ENCODE data around the gene DDIT3.
A peak's percentile ranks its signal among the peaks of the same experiment; 100 is the strongest.
"Not testable (repeated sequence)": the region's sequence is repeated elsewhere in the genome, so short reads cannot be mapped to it uniquely, and the experiment has no call there.

The DDIT3 gene

DNA sequence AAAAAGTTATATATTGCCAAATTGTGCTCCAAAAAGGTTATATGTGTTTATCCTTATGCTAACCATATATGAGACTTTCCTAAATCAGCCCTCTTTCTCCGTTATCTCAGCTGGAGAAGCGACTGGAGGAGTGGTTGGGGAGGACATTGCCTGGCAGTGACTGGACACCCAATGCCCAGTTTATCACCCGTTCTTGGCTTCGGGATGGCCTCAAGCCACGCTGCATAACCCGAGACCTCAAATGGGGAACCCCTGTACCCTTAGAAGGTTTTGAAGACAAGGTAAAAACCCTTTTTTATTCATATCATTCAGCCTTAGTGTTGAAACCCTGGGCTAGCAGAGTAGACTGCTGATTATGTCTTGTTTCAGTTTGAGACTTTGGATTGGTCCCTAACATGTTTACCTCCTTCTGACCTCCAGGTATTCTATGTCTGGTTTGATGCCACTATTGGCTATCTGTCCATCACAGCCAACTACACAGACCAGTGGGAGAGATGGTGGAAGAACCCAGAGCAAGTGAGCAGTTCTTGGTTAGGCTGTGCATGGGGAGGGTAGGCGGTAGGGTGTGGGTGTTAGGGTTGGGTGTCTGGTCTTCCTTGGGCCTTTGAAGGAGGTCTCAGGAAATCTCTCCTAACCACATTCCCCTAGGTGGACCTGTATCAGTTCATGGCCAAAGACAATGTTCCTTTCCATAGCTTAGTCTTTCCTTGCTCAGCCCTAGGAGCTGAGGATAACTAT, 8.6 kb downstream of the DDIT3 start:
- no peak for DNase-seq

DNA sequence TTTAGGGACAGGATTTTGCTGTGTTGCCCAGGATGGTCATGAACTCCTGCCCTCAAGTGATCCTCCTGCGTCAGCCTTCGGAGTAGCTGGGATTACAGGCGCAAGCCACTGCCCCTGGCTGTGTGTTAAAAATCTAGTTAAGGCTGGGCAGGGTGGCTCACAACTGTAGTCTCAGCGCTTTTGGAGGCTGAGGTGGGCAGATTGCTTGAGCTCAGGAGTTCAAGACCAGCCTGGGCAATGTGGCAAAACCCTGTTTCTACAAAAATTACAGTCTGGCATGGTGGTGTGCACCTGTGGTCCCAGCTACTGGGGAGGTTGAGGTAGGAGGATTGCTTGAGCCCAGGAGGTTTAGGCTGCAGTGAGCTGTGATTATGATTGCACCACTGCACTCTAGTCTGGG, 9.2 kb downstream of the DDIT3 start:
- no peak for DNase-seq

DNA sequence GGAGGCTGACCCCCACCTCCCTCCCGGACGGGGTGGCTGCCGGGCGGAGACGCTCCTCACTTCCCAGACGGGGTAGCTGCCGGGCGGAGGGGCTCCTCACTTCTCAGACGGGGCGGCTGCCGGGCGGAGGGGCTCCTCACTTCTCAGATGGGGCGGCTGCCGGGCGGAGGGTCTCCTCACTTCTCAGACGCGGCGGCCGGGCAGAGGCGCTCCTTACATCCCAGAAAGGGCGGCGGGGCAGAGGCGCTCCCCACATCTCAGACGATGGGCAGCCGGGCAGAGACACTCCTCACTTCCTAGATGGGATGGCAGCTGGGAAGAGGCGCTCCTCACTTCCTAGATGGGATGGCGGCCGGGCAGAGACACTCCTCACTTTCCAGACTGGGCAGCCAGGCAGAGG, 12.5 kb downstream of the DDIT3 start:
- not testable (repeated sequence) for DNase-seq

DNA sequence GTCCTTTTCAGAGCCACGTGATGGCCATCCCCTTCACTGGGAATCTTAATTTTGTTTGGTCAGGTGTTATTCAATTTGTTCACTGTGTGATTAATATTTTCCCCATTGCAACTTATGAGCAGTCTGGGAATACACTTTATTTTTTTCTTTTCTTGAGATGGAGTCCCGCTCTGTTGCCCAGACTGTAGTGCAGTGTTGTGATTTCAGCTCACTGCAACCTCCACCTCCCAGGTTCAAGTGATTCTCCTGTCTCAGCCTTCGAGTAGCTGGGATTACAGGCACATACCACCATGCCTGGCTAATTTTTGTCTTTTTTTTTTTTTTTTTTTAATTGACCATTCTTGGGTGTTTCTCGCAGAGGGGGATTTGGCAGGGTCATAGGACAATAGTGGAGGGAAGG, 13.8 kb downstream of the DDIT3 start:
- DNase-seq = not testable (repeated sequence)

DNA sequence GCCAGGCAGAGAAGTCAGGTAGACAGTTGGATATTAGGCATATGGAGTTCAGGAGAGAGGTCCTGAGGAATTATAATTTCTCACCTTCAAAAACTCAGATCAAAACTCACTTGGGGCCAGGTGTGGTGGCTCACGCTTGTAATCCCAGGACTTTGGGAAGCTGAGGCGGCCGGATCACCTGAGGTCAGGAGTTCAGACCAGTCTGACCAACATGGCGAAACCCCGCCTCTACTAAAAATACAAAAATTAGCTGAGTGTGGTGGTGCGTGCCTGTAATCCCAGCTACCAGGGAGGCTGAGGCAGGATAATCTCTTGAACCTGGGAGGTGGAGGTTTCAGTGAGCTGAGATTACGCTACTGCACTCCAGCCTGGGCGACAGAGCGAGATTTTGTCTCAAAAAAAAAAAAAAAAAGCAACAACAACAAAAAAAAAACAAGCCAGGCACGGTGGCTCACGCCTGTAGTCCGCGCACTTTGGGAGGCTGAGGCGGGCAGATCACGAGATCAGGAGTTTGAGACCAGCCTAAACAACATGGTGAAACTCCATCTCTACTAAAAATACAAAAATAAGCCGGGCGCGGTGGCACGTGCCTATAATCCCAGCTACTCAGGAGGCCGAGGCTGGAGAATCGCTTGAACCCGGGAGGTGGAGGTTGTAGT, 17.9 kb downstream of the DDIT3 start:
- not testable (repeated sequence) for DNase-seq

DNA sequence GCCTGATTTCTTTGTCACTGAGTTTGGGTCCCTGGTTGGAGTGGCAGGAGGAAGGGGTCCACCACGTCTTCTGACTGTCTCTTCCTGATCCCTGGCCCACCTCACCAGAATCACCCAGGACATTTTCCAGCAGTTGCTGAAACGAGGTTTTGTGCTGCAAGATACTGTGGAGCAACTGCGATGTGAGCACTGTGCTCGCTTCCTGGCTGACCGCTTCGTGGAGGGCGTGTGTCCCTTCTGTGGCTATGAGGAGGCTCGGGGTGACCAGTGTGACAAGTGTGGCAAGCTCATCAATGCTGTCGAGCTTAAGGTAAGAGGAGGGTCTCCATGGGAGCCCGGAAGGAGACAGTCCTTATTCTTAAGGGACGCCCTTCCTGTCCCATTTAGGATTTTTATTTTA, 20.1 kb downstream of the DDIT3 start:
- no peak for DNase-seq

DNA sequence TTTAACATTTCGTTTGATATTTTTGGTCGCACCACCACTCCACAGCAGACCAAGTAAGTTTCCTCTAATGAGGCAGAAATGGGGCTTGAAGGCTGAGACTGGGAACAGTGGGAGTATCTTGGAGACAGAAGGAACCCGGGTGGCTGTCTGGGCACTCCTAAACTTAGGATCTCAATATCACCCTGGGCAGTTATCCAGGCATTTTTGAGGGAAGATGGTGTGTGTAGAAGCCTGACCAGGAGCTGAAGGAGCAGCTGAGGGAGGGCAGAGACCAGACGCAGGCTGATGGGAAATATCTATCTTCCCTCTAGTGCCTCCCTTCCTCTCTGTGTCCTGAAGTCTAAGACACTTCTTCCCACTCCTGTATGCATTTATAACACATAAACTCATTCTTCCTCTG, 21.7 kb downstream of the DDIT3 start:
- no peak for DNase-seq

DNA sequence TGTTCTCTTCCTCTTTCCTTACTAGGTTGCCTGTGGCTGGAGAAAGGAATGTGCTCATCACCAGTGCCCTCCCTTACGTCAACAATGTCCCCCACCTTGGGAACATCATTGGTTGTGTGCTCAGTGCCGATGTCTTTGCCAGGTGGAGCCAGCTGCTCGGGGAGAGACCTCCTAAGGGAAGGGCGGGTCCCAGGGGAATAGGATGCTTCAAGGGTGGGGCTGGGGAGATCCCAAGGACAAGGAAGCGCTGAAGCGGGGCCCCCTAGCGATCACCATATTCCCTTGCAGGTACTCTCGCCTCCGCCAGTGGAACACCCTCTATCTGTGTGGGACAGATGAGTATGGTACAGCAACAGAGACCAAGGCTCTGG, 22.2 kb downstream of the DDIT3 start:
- DNase-seq = no peak

DNA sequence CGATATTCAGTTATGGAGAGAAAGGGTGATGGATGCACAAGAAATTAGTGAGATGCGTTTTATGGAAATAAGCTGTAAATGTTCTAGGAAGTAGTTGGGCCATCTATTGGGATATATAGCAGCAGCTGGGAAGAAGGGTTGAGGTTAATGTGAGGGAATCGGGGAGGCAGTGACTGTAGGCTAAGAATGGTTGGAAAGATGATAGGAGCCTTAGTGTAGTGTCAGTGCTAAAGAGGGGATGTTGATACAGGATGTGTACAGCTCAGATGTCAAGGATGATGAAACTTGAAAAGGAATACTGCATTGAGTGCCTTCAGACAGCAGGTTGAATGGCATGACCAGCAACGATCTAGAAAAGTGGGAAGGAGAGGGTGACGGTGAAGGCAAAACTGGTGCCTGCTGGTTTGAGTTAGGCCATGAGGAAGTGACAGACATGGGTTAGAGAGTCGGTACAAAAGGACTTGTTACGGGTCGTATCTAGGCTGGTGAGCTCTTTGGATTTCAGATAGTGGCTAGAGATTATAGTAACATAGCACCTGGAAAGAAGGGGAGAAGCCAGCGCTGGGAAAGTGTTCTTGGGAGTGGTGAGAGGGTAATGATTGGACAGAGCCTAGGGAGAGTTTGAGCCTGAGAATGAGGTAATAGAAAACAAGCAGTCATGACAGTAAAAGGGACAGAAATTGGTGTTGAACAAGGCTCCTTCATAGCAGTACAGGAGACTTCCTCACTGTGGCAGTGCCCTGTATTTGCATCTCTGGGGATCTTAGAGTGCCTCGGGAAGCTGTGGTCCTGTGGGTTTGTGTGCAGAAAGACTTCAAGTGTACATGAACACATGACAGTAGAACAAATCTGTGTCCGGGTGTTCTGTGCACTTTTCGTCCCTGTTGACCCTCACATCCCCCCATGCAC, 22.8 kb downstream of the DDIT3 start:
- DNase-seq = no peak

DNA sequence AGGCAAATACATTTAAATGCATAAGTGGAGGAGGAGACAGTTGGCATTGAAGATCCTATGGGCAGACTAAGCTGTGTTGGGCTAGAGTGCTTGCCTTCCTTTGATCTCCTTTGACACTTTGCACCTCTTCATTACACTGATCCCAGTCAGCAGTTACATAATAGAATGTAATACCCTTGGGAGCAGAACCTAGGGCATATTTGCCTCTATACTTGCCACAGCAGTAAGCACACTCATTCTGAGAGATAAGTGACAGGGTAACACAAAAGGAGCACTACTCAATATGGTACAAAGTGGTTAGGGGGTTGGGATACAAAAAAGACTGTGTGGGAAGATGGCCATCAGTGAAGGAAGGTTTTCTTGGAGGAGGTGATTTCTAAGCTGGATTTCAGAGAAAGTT, 23.5 kb downstream of the DDIT3 start:
- no peak for DNase-seq

DNA sequence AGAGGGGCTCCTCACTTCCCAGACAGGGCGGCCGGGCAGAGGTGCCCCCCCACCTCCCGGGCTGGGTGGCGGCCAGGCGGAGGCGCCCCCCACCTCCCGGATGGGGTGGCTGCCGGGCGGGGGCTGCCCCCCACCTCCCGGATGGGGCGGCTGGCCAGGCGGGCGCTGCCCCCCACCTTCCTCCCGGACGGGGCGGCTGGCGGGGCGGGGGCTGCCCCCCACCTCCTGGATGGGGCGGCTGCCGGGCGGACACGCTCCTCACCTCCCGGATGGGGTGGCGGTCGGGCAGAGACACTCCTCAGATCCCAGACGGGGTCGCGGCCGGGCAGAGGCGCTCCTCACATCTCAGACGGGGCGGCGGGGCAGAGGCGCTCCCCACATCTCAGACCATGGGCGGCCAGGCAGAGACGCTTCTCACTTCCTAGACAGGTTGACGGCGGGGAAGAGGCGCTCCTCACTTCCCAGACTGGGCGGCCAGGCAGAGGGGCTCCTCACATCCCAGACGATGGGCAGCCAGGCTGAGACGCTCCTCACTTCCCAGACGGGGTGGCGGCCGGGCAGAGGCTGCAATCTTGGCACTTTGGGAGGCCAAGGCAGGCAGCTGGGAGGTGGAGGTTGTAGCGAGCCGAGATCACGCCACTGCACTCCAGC, 25.1 kb downstream of the DDIT3 start:
- DNase-seq = not testable (repeated sequence)

DNA sequence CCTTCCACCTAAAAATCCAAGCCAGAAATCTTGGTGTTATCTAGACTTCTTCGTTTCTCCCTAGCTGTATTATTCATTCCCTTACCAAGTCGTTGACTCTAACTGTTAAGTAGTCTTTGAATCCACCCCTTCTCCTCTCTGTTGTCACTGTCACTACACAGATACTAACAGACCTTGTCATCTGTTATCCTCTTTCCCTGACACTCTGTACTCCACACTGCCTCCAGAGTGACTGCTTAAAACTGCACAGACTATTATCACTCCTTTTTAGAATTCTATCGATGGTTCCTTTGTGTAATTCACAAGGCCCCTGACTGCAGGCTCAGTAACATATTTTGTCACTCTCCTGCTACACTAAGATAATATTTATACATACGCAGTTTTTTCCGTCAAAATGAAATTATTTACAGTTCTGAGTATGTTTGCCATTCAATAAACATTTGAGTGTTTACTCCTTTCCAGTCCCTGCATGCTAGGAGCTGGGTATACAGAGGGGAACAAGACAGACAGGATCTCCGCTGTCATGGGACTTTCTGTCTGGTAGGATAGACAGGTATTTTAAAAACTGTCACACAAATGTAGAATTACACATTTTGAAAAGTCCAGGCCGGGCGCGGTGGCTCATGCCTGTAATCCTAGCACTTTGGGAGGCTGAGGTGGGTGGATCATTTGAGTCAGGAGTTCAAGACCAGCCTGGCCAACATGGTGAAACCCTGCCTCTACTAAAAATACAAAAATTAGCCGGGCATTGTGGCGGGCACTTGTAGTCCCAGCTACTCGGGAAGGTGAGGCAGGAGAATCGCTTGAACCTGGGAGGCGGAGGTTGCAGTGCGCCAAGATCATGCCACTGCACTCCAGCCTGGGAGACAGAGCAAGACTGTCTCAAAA, 28.7 kb downstream of the DDIT3 start:
- DNase-seq = no peak

DNA sequence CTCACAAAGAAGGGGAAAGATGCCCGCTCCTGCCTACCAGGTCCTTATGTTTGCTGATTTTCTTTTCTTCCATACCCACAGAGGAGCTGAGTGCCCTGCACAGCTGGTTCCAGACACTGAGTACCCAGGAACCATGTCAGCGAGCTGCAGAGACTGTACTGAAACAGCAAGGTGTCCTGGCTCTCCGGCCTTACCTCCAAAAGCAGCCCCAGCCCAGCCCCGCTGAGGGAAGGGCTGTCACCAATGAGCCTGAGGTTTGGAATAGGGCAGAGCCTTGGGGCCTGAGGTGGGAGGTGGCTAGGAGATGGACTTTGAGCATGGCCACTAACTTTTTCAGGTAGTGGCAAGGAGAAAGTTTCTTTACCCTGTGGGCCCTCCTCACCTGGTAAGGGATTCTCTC, 30.2 kb downstream of the DDIT3 start:
- DNase-seq = no peak

DNA sequence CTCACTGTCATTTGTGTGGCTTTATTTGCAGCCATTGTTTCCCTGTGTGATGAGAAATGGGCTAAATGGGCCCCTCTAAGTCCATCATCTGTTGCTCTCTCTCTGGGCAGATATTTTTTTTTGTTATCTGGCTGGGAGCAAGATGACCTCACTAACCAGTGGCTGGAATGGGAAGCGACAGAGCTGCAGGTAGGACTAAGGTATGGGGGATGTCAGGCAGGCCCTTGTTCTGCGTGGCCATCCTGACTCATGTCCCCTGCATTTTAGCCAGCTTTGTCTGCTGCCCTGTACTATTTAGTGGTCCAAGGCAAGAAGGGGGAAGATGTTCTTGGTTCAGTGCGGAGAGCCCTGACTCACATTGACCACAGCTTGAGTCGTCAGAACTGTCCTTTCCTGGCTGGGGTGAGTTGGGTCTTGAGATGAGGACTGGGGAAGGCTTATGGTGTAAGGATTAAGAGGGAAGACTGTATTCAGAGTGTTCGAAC, 31.1 kb downstream of the DDIT3 start:
- no peak for DNase-seq

DNA sequence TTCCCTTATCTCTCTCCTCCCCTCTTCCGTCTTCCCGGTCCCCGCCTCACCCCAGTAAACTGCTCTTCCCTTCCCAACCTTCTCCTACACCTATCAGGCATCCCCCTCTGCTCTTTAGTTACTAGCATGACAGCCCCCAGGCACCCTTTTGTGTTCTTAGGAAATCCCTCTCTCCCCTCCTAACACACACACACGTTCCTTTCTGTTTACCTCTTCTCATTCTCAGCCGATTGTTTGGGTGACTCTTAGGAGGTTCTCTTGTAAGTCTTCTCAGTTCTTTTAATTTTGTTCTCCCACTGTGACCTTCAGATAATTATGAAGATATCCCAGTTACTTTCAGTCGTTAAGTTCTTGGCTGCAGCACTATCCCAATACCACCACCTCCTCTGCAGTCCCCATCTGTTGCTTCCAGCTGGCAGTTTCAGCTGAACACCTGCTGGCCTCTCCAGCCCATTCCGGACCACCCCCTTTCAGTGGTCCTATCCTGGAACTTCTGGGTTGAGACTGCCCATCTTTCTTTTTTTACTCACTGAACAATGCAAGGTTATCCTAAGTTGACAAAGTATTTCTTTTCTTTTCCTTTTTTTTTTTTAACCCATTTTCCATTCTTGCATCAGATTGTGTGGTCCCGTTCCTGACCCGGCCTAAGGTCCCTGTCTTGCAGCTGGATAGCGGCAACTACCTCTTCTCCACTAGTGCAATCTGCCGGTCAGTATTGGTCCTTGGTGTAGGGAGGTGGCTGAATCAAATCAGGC, 31.7 kb downstream of the DDIT3 start:
- DNase-seq = no peak

DNA sequence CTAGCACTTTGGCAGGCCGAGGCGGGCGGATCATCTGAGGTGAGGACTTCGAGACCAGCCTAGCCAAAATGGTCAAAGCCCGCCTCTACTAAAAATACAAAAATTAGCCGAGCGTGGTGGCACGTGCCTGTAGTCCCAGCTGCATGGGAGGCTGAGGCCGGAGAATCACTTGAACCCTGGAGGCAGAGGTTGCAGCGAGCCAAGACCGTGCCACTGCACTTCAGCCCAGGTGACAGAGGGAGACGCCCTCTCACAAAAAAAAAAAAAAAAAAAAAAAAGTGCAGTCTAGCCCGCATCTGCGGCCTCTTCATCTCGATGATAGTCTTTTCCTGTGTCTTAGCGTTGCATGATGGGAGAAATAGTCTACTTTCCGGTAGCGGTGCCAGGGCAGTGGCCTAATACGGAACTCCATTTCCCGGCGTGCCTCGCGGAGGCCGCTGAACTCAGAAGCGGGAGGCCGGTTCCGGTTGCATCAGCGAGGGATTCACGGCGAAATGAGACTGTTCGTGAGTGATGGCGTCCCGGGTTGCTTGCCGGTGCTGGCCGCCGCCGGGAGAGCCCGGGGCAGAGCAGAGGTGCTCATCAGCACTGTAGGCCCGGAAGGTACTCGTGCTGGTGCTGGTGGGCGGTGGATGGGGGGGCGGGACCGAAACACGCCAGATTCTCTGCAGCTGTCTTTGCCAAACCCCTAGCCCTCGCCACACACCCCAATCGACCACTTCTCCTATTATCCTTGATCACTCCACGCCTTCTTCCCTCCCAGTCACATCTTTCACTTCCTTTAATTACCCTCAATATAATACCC, 32.5 kb downstream of the DDIT3 start, which contains the start of gene MARS1:
TSS of gene MARS1 (plus strand) at position 472 of the 805 bp plus-strand sequence. CDS start at position 495, 23 bp downstream.
- peak; percentile 93 for DNase-seq

DNA sequence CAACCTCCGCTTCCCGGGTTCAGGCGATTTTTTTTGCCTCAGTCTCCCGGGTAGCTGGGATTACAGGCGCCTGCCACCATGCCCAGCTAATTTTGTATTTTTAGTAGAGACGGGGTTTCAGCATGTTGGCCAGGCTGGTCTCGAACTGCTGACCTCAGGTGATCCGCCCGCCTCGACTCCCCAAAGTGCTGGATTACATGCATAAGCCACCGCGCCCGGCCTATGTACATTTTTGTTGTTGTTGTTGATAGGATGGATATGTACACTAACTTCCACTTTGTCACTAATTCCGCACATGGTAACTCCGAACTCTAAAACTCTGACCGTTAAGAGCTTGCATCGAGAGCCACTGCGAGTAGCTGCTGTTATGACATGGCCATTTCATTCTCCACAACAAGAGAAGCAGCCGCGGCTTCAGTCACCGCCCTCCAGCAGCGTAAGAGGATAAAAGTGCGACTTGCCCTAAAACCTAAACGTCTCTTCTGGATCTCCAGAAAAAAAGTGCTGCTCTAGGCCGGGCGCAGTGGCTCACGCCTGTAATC, 33.2 kb downstream of the DDIT3 start:
- no peak for DNase-seq

DNA sequence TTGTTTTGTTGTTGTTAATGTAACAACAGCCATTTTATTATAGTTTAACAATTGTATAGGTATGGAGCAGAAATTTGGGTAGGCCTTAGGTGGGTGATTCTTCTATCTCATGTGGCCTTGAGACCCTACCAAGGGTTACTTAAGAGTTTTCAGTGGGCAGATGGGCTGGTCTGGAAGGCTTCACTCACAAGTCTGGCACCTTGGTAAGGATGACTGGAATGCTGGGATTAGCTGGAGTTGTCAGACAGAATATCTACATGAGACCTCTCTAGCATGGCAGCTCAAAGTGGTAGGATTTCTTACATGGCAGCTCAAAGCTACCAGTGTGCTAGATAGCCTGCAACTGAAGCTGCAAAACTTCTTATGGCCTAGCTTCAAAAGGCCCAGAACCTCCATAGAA, 34.6 kb downstream of the DDIT3 start:
- DNase-seq = no peak

DNA sequence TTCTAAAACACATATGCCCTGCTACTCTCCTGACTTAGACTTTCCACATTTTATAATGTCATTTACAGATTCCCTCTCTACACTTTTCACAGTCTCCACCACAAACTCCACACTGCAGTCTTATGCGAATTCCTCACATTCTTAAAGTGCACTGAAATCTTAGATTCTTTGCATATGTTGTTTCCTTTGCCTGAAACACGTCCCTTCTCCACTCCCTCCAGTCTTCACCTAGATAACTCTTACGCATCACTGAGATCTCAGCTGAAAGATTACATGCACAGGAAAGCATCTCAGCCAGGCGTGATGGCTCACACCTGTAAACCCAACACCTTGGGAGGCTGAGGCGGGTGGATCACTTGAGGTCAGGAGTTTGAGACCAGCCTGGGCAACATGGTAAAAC, 36.8 kb downstream of the DDIT3 start:
- no peak for DNase-seq

DNA sequence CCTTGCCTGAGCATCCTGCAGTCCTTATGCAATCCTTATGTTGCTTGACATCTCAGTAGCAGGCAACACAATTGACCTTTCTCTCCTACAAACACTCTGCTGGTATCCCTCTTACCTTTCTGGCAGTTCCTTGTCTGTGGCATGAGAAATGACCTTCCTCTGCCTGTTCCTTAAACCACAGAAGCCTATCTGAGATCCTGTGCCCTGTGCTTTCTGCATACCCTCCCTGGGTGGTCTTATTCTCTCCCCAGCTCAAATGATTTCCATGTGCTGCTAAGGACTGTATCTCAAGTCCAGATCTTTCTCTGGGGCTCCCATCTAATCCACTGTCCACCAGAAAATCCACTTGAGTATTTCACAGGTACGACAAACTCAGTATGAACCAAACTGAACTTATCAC, 38.6 kb downstream of the DDIT3 start:
- DNase-seq = no peak

Data from CD4-positive, alpha-beta T cell treated with Interleukin-6 for 4 hours (primary cell).